ENCODE measurements around the gene STK38L. TPM values are rescaled to one million over a fixed set of nuclear protein-coding genes. Genes with fewer than 3 reads are reported as not detected.

STK38L gene
- total and polyA plus RNA-seq, 9 of the 15 experiments (the other 6 are each of a cell fraction or from before 2014, with no cell fraction given) = 2.6 to 10.7 (median 6.9) TPM

GRCh38 chr12:27229367-27229766 is 14.7 kb upstream of the STK38L start:
- Histone ChIP-seq H3K27me3 (ENCODE audit: control insufficient read depth in 2 of 2, insufficient read depth in 2 of 2, low read length in 2 of 2) (peaks cover 2 to 7% of the 10 kb centered on the region in 2 experiments; a peak in 2 of 5 replicates), H3K36me3 (ENCODE audit: control insufficient read depth, insufficient read depth, low read length) (no peaks in the 10 kb centered on the region), H3K79me2 (ENCODE audit: control insufficient read depth, insufficient read depth, low read length) (no peaks in the 10 kb centered on the region), H3K9ac (ENCODE audit: insufficient read depth in 1 of 2, low read depth in 2 of 2, low read length in 2 of 2) (no peak overlapping the region), H2AFZ (ENCODE audit: low read depth, low read length) (no peak overlapping the region), H3K4me2 (ENCODE audit: insufficient read depth, low read length) (no peak overlapping the region), H3K4me1 (replicated peaks in 1 of 2; ENCODE audit: control insufficient read depth in 2 of 2, insufficient read depth in 2 of 2, low read length in 2 of 2) (no peaks in the 10 kb centered on the region), H3K4me3 (no peak overlapping the region), H3K27ac (ENCODE audit: extremely low read depth, low read depth, low read length) (no peak overlapping the region), H3K9me3 (replicated peaks; ENCODE audit: control insufficient read depth, insufficient read depth, low read depth, low read length) (no peaks in the 10 kb centered on the region), H4K20me1 (replicated peaks; ENCODE audit: control insufficient read depth, insufficient read depth, low read length) (no peaks in the 10 kb centered on the region), H3K9me1 (ENCODE audit: control insufficient read depth, insufficient read depth, low read length) (no peaks in the 10 kb centered on the region)
- WGBS (ENCODE audit: insufficient coverage, low coverage, missing lambda C conversion rate) = 0% methylated on average over 1 of the region's 1 CpG
- TF ChIP-seq TOE1 (IDR thresholded peaks at IDR 0.05; ENCODE audit: borderline replicate concordance) = no peak
- TF ChIP-seq TOE1 (CRISPR knock-in tag; IDR thresholded peaks at IDR 0.05; ENCODE audit: borderline replicate concordance, low read depth) = no peak
- TF ChIP-seq THAP12 (CRISPR knock-in tag; IDR thresholded peaks at IDR 0.05) = no peak
- TF ChIP-seq ZNF212 (CRISPR knock-in tag; IDR thresholded peaks at IDR 0.05) = no peak
- no peak for TF ChIP-seq SETDB1 (IDR thresholded peaks at IDR 0.05; ENCODE audit: low read length)
- no peak for TF ChIP-seq PYGO2 (tag; IDR thresholded peaks at IDR 0.05)
- TF ChIP-seq ZNF384 (IDR thresholded peaks at IDR 0.05; ENCODE audit: low read depth, low read length) = no peak
- TF ChIP-seq TCFL5 (CRISPR knock-in tag; conservative IDR thresholded peaks at IDR 0.05) = no peak
- in situ Hi-C loops (cut with MboI) (no loop called here), intact Hi-C loops (cut with micrococcal nuclease) (no loop called here)
- ATAC-seq (no peak), DNase-seq (ENCODE audit: extremely low read depth in 1 of 4, low spot score in 3 of 4) (no peak), FAIRE-seq (no peak)
- BruUV-seq (replicated peaks) = no TSS peak
- POLR2A ChIA-PET = interaction anchor here (1.0 kb wide), 1 partner anchor 8 kb away, joined by 4 read pairs; no protein-coding TSS in a partner anchor
- CTCF ChIA-PET (ENCODE audit: low intra/inter-chr PET ratio) = no interaction called here

All from K562 (cell line).